ENCODE data around the gene CD59. TPM values are rescaled to one million over a fixed set of nuclear protein-coding genes. Genes with fewer than 3 reads are reported as not detected.
A peak's percentile ranks its signal among the peaks of the same experiment; 100 is the strongest.
"Not testable (repeated sequence)": the region's sequence is repeated elsewhere in the genome, so short reads cannot be mapped to it uniquely, and the experiment has no call there.

Gene CD59
- total and polyA plus RNA-seq, 3 experiments from 2014 or later: 25.2 to 40.4 (median 28.0) TPM

- DNase-seq; H3K9me3 Mint-ChIP-seq; H3K9me3 ChIP-seq (ENCODE audit: low read length); H3K27me3 Mint-ChIP-seq; H3K4me3 ChIP-seq (ENCODE audit: low read length); H3K36me3 ChIP-seq (ENCODE audit: insufficient read depth, low read length); H3K4me1 Mint-ChIP-seq; H3K27me3 ChIP-seq (ENCODE audit: insufficient read depth, low read length, poor library complexity, severe bottlenecking); POLR2A ChIA-PET; H3K27ac ChIP-seq (ENCODE audit: low read depth, low read length); H3K4me3 Mint-ChIP-seq; CTCF ChIA-PET; H3K4me1 ChIP-seq (ENCODE audit: insufficient read depth, low read length): not testable (repeated sequence)
- H3K27ac Mint-ChIP-seq: peak overlapping the region in 1 of 8 donors; percentile 52
- peaks cover 5 to 28% (median 19%) of the 10 kb centered on the region in 3 donors for H3K36me3 Mint-ChIP-seq
Measured at GRCh38 chr11:33707831-33708230, 28.4 kb downstream of the CD59 start.

DNA sequence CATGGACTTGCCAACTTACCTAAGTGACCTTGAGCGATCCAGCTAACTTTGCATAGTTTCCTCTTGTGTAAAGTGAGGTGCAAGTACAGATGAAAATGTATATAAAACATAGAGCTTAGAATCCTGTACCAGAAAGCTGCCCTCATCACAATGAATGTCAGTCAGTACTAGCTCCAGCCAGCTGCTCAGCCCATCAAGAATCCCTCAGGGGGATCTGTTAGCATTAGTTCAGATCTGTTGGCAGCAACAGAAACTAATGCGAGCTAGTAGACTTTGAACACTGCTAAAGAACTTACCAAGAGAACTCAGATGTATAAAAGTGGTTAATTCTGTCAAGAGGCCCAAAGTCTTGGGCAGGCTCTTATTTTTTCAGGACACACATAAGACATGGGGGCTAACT lies 29.3 kb downstream of the CD59 start:
- Histone ChIP-seq H3K27ac (ENCODE audit: low read depth, low read length) (no peak overlapping the region), H3K36me3 (ENCODE audit: insufficient read depth, low read length) (no peaks in the 10 kb centered on the region), H3K27me3 (ENCODE audit: insufficient read depth, low read length, poor library complexity, severe bottlenecking) (no peaks in the 10 kb centered on the region), H3K4me1 (ENCODE audit: insufficient read depth, low read length) (no peaks in the 10 kb centered on the region), H3K9me3 (ENCODE audit: low read length) (no peaks in the 10 kb centered on the region), H3K4me3 (ENCODE audit: low read length) (no peak overlapping the region)
- H3K36me3 Mint-ChIP-seq: peaks cover 5 to 25% (median 18%) of the 10 kb centered on the region in 3 donors
- no peaks in the 10 kb centered on the region for H3K27me3 Mint-ChIP-seq
- H3K9me3 Mint-ChIP-seq: no peaks in the 10 kb centered on the region
- H3K27ac Mint-ChIP-seq: no peak overlapping the region
- POLR2A ChIA-PET: no interaction called here
- CTCF ChIA-PET: interaction anchor here (0.9 kb wide), 1 partner anchor 13 kb away, joined by 3 read pairs; no protein-coding TSS in a partner anchor
- peaks cover 4 to 7% (median 5%) of the 10 kb centered on the region in 3 donors for H3K4me1 Mint-ChIP-seq
- no peak overlapping the region for H3K4me3 Mint-ChIP-seq
- DNase-seq: no peak

DNA sequence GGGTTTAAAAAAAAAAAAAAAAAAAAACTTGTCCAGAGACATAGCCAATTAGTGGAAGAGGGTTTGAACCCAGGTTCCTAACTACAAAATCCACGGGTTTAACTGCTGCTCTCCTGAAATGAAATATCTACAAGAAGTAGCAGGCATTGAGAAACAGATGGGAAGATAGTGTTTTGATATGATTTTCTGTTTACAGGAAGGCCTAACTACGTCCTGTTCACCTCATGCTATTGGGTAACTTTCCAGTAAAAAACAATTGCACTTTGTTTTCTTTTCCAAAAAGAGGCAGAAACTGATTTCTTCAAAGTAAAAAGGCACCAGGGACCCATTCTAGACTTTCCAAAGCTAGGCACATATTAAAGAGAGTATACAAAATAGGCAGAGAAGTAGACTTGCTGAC lies 29.7 kb downstream of the CD59 start:
- Mint-ChIP-seq H3K9me3 (no peaks in the 10 kb centered on the region), H3K4me1 (peaks cover 4 to 9% (median 7%) of the 10 kb centered on the region in 3 donors), H3K4me3 (no peak overlapping the region), H3K27ac (peak overlapping the region in 1 of 8 donors; percentile 39), H3K36me3 (peaks cover 5 to 24% (median 18%) of the 10 kb centered on the region in 3 donors), H3K27me3 (no peaks in the 10 kb centered on the region)
- Histone ChIP-seq H3K27ac (ENCODE audit: low read depth, low read length) (no peak overlapping the region), H3K27me3 (ENCODE audit: insufficient read depth, low read length, poor library complexity, severe bottlenecking) (no peaks in the 10 kb centered on the region), H3K4me3 (ENCODE audit: low read length) (no peak overlapping the region), H3K4me1 (ENCODE audit: insufficient read depth, low read length) (no peaks in the 10 kb centered on the region), H3K9me3 (ENCODE audit: low read length) (no peaks in the 10 kb centered on the region), H3K36me3 (ENCODE audit: insufficient read depth, low read length) (no peaks in the 10 kb centered on the region)
- POLR2A ChIA-PET: no interaction called here
- no peak for DNase-seq
- CTCF ChIA-PET: interaction anchor here (0.9 kb wide), 1 partner anchor 14 kb away, joined by 3 read pairs; no protein-coding TSS in a partner anchor

DNA sequence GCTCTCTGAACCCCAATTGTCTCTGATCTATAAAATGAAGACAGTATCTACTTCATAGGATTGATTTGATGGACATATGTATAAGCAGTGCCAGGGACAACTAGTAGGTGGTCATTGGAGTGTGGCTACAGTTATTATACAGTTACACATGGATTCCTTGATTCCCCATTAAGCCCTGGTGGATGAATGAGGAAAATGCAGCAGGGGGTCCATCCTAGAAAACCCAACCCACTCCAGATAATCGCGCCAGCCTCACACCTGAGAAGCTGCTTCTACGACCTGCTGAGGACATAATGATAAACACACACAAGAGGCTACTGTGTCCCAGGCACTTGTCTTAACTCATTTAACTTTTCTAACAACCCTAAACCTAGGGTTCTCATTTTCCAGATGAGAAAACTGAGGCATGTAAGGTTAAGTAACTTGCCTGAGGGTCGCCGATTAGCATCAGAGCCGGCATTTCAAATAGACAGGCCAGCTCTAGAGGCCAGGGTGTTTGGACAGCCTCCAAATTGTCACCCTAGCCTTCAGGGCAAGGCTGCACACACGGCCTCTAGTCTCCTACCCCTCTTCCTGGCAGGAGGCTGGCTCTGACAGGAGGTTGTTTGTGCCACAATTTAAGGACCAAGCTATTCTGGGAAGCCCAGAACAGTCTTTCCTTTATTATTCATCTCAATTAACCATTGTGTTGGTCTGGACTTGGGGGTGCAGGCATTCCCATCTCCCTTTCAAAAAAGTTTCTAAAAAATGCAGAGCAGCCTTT lies 31.8 kb downstream of the CD59 start:
- no peaks in the 10 kb centered on the region for H3K27me3 ChIP-seq (ENCODE audit: insufficient read depth, low read length, poor library complexity, severe bottlenecking)
- ChIA-PET CTCF (interaction anchor here (1.9 kb wide), 1 partner anchor 10 kb away, joined by 6 read pairs; no protein-coding TSS in a partner anchor), POLR2A (no interaction called here)
- Mint-ChIP-seq H3K4me1 (peaks cover 15 to 22% (median 22%) of the 10 kb centered on the region in 3 donors), H3K36me3 (peaks cover 4 to 11% (median 11%) of the 10 kb centered on the region in 3 donors), H3K27ac (no peak overlapping the region), H3K27me3 (no peaks in the 10 kb centered on the region), H3K9me3 (no peaks in the 10 kb centered on the region), H3K4me3 (peak overlapping the region in 1 of 7 donors; percentile 22)
- peaks cover 12% of the 10 kb centered on the region for H3K4me1 ChIP-seq (ENCODE audit: insufficient read depth, low read length)
- H3K27ac ChIP-seq (ENCODE audit: low read depth, low read length): no peak overlapping the region
- DNase-seq: no peak
- no peaks in the 10 kb centered on the region for H3K36me3 ChIP-seq (ENCODE audit: insufficient read depth, low read length)
- H3K4me3 ChIP-seq (ENCODE audit: low read length): no peak overlapping the region
- no peaks in the 10 kb centered on the region for H3K9me3 ChIP-seq (ENCODE audit: low read length)

- no peak overlapping the region for H3K27ac ChIP-seq (ENCODE audit: low read depth, low read length)
- no peaks in the 10 kb centered on the region for H3K36me3 ChIP-seq (ENCODE audit: insufficient read depth, low read length)
- ChIA-PET POLR2A (no interaction called here), CTCF (no interaction called here)
- H3K27me3 ChIP-seq (ENCODE audit: insufficient read depth, low read length, poor library complexity, severe bottlenecking): no peaks in the 10 kb centered on the region
- peaks cover 0 to 5% (median 5%) of the 10 kb centered on the region in 3 donors for H3K36me3 Mint-ChIP-seq
- H3K4me3 ChIP-seq (ENCODE audit: low read length): no peak overlapping the region
- no peak overlapping the region for H3K27ac Mint-ChIP-seq
- H3K27me3 Mint-ChIP-seq: no peaks in the 10 kb centered on the region
- no peak overlapping the region for H3K4me3 Mint-ChIP-seq
- H3K9me3 Mint-ChIP-seq: no peaks in the 10 kb centered on the region
- no peak for DNase-seq
- no peaks in the 10 kb centered on the region for H3K9me3 ChIP-seq (ENCODE audit: low read length)
- H3K4me1 ChIP-seq (ENCODE audit: insufficient read depth, low read length): peaks cover 12% of the 10 kb centered on the region
- H3K4me1 Mint-ChIP-seq: peaks cover 15 to 22% (median 22%) of the 10 kb centered on the region in 3 donors
Measured at GRCh38 chr11:33703788-33704187, 32.4 kb downstream of the CD59 start.

DNA sequence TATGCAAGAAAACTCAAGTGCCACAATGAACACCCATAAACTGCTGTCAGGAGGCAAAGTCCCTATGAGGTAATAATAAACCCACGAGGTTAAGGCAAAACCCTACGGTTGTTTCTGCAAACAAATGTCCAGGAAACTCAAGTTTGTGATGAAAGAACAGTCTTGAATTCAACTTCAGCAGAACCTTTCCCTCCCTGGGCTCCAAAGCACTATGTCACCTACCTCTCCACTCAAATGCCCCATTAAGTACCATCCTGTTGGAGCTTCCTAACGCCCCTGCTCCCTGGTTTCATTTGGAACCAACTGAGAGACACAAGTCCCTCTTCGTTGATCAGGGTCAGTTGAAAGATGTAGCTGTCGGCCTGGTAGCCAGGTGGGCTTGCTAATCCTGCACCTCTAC lies 33.0 kb downstream of the CD59 start:
- Histone ChIP-seq H3K27ac (ENCODE audit: low read depth, low read length) (no peak overlapping the region), H3K27me3 (ENCODE audit: insufficient read depth, low read length, poor library complexity, severe bottlenecking) (no peaks in the 10 kb centered on the region), H3K36me3 (ENCODE audit: insufficient read depth, low read length) (no peaks in the 10 kb centered on the region), H3K4me3 (ENCODE audit: low read length) (no peak overlapping the region), H3K4me1 (ENCODE audit: insufficient read depth, low read length) (peaks cover 12% of the 10 kb centered on the region), H3K9me3 (ENCODE audit: low read length) (no peaks in the 10 kb centered on the region)
- H3K27me3 Mint-ChIP-seq: no peaks in the 10 kb centered on the region
- no peak overlapping the region for H3K27ac Mint-ChIP-seq
- peaks cover 15 to 22% (median 22%) of the 10 kb centered on the region in 3 donors for H3K4me1 Mint-ChIP-seq
- no peaks in the 10 kb centered on the region for H3K9me3 Mint-ChIP-seq
- no peak for DNase-seq
- H3K4me3 Mint-ChIP-seq: peak overlapping the region in 1 of 7 donors; percentile 41
- CTCF ChIA-PET: no interaction called here
- POLR2A ChIA-PET: no interaction called here
- H3K36me3 Mint-ChIP-seq: peaks cover 0 to 3% (median 0%) of the 10 kb centered on the region in 3 donors

DNA sequence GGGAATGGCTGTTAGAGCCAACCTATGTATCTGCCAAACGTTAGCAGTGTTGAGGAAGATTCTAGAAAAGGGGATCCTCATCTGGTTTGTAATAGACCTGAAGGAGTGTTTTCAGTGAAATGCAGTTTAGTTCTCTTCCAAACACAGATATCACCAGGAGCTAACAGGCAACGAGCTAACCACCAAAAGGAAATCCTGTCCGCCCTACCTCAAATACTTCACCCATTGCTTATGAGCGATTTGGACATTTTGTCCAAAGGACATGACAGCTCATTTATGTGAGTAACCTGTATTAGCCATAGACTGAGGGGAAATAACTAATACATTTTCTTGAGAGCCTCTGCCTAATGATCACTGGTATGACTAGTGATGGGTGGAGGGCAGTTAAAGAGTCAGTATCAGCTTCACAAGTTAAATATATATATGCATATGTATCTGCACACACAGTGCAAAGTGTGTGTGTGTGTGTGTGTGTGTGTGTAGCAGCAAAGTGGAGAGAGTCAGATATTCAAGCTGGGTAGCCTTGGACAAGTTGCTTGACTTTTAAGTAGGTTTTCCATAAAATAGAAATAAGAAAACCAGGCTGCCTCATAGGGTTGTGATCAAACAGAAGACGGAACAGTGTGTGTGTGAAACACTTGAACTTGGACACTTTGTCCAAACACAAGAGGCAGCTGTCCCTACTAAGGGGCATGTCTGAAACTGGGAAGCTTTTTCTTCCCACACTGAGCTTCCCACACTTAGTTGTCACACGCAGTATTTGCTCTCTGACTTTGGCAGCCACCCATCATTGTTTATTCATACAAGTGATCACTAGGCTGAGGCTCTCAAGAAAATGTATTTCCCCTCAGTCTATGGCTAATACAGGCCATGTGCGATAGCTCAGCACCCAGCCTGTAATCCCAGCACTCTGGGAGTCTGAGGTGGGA lies 34.7 kb downstream of the CD59 start:
- ChIA-PET CTCF (interaction anchor here (1.1 to 1.9 kb wide), 3 partner anchors 34 to 41 kb away, joined by 3 to 7 read pairs (median 4); partner anchors contain the start of gene CD59), POLR2A (interaction anchor here (0.6 to 1.8 kb wide), 2 partner anchors 34 to 76 kb away, joined by 3 to 6 read pairs; no protein-coding TSS in a partner anchor)
- Histone ChIP-seq H3K27me3 (ENCODE audit: insufficient read depth, low read length, poor library complexity, severe bottlenecking) (peaks cover 3% of the 10 kb centered on the region), H3K27ac (ENCODE audit: low read depth, low read length) (no peak overlapping the region), H3K4me3 (ENCODE audit: low read length) (peak overlapping the region; percentile 69), H3K9me3 (ENCODE audit: low read length) (no peaks in the 10 kb centered on the region), H3K4me1 (ENCODE audit: insufficient read depth, low read length) (peaks cover 12% of the 10 kb centered on the region), H3K36me3 (ENCODE audit: insufficient read depth, low read length) (no peaks in the 10 kb centered on the region)
- Mint-ChIP-seq H3K9me3 (no peaks in the 10 kb centered on the region), H3K27ac (peak overlapping the region in 5 of 8 donors; percentile 20 to 86 (median 81)), H3K4me1 (peaks cover 14 to 20% (median 20%) of the 10 kb centered on the region in 3 donors), H3K36me3 (peaks cover 0 to 2% (median 0%) of the 10 kb centered on the region in 3 donors), H3K27me3 (no peaks in the 10 kb centered on the region), H3K4me3 (peak overlapping the region; percentile 79 to 94 (median 91))
- no peak for DNase-seq
